Muscle of leg (tissue), 11 donors: ENCODE measurements around the gene PNLIPRP1. TPM values are rescaled to one million over a fixed set of nuclear protein-coding genes. Genes with fewer than 3 reads are reported as not detected.

Source experiments
- DNase-seq: peaks from one replicate; pipeline ENCODE4 v3.0.0; 2013
- H3K27ac ChIP-seq: one replicate; pipeline ENCODE4 v1.5.1; 2013; ENCODE audit warnings: mild to moderate bottlenecking, low read length, control low read depth
- H3K27me3 ChIP-seq: one replicate; pipeline ENCODE4 v1.6.1; 2013; ENCODE audit warnings: low read length; ENCODE audit not compliant: control insufficient read depth, insufficient read depth
- H3K36me3 ChIP-seq: one replicate; pipeline ENCODE4 v1.6.1; 2013; ENCODE audit warnings: low read length; ENCODE audit not compliant: control insufficient read depth, insufficient read depth
- H3K4me1 ChIP-seq: one replicate; pipeline ENCODE4 v1.6.1; 2013; ENCODE audit warnings: low read length; ENCODE audit not compliant: control insufficient read depth, insufficient read depth
- H3K4me3 ChIP-seq: one replicate; pipeline ENCODE4 v1.5.1; 2013; ENCODE audit warnings: low read length, control low read depth
- H3K9me3 ChIP-seq: replicated peaks from 2 replicates; pipeline ENCODE4 v1.6.1; 2013; ENCODE audit warnings: low read depth, low read length; ENCODE audit not compliant: control insufficient read depth
- WGBS: methylation state at CpG from one replicate; pipeline ENCODE4 v1.1.5; 2013; ENCODE audit warnings: missing lambda C conversion rate; ENCODE audit not compliant: insufficient coverage; 5-methylcytosine and 5-hydroxymethylcytosine counted together
- polyA plus RNA-seq, 8 donors: library from polyadenylated mRNA; unstranded; fragments of 120-200 nt; gene quantifications; one replicate each; pipeline versions ENCODE4 v1.2.1 to v1.2.3, GENCODE V29; 2013; ENCODE audit warnings: inconsistent platforms in 1 of 8, low replicate concordance in 1 of 8; ENCODE audit not compliant: insufficient read length in 8 of 8, insufficient read depth in 1 of 8
- total RNA-seq: library from RNA; stranded (reverse); fragments of 120-200 nt; gene quantifications from one replicate; pipeline ENCODE4 v1.2.4, GENCODE V29; 2013

PNLIPRP1 gene
- total and polyA plus RNA-seq, 9 donors = 0.15 to 0.18 TPM; not detected in 7

DNA sequence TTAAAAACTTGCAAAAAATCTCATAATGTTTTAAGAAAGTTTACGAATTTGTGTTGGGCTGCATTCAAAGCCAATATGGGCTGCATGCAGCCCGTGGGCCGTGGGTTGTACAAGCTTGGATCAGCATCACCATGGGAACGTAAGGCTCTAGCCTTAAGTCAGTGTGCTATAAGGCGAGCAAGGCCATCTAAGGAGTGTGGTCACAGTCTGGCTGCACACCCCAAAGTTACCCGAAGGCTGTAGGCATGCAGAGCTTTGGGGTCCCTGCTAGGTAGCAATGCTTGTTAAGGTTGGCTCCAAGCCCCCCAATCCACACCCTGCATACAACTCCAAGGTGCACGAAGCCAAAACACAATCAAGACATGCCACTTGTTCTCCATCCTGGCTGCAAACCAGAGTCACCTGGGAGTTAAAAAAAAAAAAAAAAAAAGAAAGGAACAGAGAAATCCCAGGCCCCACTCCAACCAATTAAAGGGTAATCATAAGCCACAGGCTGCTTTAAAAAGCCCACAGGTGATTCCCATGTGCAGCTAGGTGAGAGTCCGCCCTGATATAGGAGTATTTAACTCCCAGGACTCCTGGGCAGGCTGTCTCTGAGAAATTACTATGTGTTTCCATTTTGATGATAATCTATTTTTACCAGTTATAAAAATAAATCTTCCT, 21.5 kb downstream of the PNLIPRP1 start:
- no peak overlapping the region for H3K27ac ChIP-seq
- peaks cover 8% of the 10 kb centered on the region for H3K4me1 ChIP-seq
- H3K36me3 ChIP-seq = no peaks in the 10 kb centered on the region
- no peak overlapping the region for H3K4me3 ChIP-seq
- DNase-seq = no peak
- WGBS = 84% methylated on average over 6 of the region's 8 CpGs
- no peaks in the 10 kb centered on the region for H3K9me3 ChIP-seq
- peaks cover 19% of the 10 kb centered on the region for H3K27me3 ChIP-seq

GRCh38 chr10:116613471-116613870, 22.7 kb downstream of the PNLIPRP1 start:
- Histone ChIP-seq H3K4me1 (peaks cover 8% of the 10 kb centered on the region), H3K36me3 (no peaks in the 10 kb centered on the region), H3K27me3 (peaks cover 19% of the 10 kb centered on the region), H3K4me3 (no peak overlapping the region), H3K9me3 (no peaks in the 10 kb centered on the region), H3K27ac (no peak overlapping the region)
- DNase-seq = no peak
- 39% methylated on average over 2 of the region's 2 CpGs for WGBS

DNA sequence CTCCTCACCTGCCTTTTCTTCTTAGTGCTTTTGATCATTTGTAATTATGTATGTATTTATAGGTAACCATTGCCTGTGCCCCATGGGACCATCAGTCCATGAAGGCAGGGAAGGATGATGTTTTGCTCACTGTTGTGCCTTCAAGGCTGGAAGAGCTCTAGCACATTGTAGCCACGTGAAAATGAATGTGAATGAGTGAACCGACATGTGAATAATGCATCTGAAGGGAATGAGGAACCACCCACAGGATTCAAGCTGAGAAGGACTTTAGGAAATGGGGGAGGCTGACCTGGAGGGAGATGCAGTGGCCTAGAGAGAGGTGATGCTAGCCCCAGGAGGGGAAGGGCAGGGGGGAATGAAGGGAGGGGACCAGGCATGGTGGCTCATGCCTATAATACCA, 24.0 kb downstream of the PNLIPRP1 start:
- 18% methylated on average over 2 of the region's 2 CpGs for WGBS
- H3K27ac ChIP-seq = no peak overlapping the region
- H3K4me3 ChIP-seq = no peak overlapping the region
- H3K36me3 ChIP-seq = no peaks in the 10 kb centered on the region
- H3K9me3 ChIP-seq = no peaks in the 10 kb centered on the region
- DNase-seq = no peak
- H3K27me3 ChIP-seq = peaks cover 7% of the 10 kb centered on the region
- H3K4me1 ChIP-seq = peaks cover 1% of the 10 kb centered on the region

- no peaks in the 10 kb centered on the region for H3K4me1 ChIP-seq
- WGBS = no CpG with 5 or more reads among the region's 3 CpGs
- DNase-seq = no peak
- H3K27me3 ChIP-seq = peaks cover 4% of the 10 kb centered on the region
- H3K27ac ChIP-seq = no peak overlapping the region
- H3K9me3 ChIP-seq = no peaks in the 10 kb centered on the region
- no peak overlapping the region for H3K4me3 ChIP-seq
- H3K36me3 ChIP-seq = no peaks in the 10 kb centered on the region
These were observed 24.5 kb downstream of the PNLIPRP1 start for GRCh38 chr10:116615199-116615776.

DNA sequence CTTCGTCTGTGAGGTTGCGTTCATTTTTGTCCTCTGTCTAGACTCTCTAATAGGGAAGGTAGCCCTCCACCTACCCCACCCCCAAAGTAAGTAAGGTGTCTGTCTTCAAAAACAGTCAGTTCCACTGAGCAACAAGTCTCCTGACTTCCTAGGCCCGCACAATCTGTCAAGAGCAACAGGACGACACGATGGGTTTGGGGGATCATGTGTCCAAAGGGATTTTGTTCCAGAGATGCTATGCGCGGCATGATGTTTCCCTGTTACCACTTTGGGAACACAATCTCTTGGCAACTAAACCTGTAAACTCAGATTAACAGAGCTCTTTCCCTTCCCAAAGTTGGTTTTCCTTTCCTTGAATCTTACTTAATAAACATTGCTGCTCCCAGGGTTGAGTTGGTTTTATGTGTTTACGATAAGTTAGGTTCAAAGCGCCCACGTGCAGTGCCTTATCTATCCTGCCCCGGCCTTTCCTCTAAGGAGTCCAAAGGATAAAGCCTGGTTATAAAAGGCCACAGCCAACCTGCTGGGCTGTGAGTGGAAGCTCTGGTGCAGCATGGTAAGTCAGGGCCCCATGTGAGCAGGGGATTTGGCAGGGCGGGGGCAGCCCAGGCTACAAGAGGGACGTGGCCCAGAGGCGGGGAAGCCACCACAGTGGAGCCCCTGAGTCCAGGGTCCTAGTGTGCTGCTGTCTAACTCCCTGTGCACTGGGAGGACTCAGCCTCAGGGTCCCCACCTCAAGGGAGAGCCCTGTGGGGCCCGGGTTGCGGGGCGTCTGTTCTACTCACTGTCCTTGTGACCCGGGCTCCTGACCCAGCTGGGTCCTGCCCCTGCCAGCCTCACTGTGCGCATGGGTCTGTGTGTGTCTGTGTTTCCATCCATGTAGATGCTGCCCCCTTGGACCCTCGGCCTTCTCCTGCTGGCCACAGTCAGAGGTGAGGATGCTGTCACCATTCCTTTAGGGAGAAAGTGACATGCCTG, 30.0 kb downstream of the PNLIPRP1 start, which contains the start of gene PNLIPRP2:
TSS of gene PNLIPRP2 (plus strand) at position 531 of the 978 bp plus-strand sequence.
- peak within 1 kb of the TSS; percentile 42 for H3K27ac ChIP-seq

GRCh38 chr10:116621476-116621875, 30.7 kb downstream of the PNLIPRP1 start:
- no peaks in the 10 kb centered on the region for H3K9me3 ChIP-seq
- 76% methylated on average over 4 of the region's 8 CpGs for WGBS
- no peak overlapping the region for H3K4me3 ChIP-seq

More for the DNA sequence above, 30.0 kb downstream of the PNLIPRP1 start, which contains the start of gene PNLIPRP2:
- Histone ChIP-seq H3K27me3 (peaks cover 3% of the 10 kb centered on the region), H3K36me3 (no peaks in the 10 kb centered on the region), H3K4me1 (no peaks in the 10 kb centered on the region), H3K9me3 (no peaks in the 10 kb centered on the region), H3K4me3 (no peak within 1 kb of the TSS)
- peak; percentile 27 for DNase-seq
- 69% methylated on average over 12 of the region's 20 CpGs for WGBS

GRCh38 chr10:116621934-116622655, 31.3 kb downstream of the PNLIPRP1 start:
- WGBS = 77% methylated on average over 11 of the region's 11 CpGs
- no peak for DNase-seq
- Histone ChIP-seq H3K36me3 (no peaks in the 10 kb centered on the region), H3K4me1 (no peaks in the 10 kb centered on the region), H3K27ac (no peak overlapping the region), H3K4me3 (no peak overlapping the region), H3K27me3 (peaks cover 10% of the 10 kb centered on the region), H3K9me3 (no peaks in the 10 kb centered on the region)

More at GRCh38 chr10:116621476-116621875, 30.7 kb downstream of the PNLIPRP1 start:
- H3K27me3 ChIP-seq = peaks cover 6% of the 10 kb centered on the region
- no peaks in the 10 kb centered on the region for H3K36me3 ChIP-seq
- no peak for DNase-seq
- no peaks in the 10 kb centered on the region for H3K4me1 ChIP-seq
- no peak overlapping the region for H3K27ac ChIP-seq

DNA sequence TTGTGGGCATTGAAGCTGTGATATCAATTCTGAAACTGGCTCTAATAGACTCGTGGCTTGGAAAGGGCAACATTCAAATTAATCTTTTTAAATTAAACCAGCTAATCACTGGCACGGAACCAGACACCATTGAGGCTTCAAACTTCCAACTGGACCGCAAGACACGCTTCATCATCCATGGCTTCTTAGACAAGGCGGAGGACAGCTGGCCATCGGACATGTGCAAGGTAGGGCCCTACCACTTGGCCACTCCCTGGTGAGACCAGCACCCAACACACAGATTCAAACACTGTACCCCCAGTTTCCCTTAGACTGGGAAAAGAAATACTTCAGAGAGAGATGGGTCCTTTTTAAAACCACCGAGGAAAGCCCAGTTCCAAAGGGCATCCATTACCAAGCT, 35.1 kb downstream of the PNLIPRP1 start:
- Histone ChIP-seq H3K4me1 (peaks cover 4% of the 10 kb centered on the region), H3K4me3 (no peak overlapping the region), H3K36me3 (no peaks in the 10 kb centered on the region), H3K9me3 (no peaks in the 10 kb centered on the region), H3K27ac (no peak overlapping the region), H3K27me3 (peaks cover 23% of the 10 kb centered on the region)
- WGBS = 74% methylated on average over 6 of the region's 7 CpGs
- DNase-seq = no peak

DNA sequence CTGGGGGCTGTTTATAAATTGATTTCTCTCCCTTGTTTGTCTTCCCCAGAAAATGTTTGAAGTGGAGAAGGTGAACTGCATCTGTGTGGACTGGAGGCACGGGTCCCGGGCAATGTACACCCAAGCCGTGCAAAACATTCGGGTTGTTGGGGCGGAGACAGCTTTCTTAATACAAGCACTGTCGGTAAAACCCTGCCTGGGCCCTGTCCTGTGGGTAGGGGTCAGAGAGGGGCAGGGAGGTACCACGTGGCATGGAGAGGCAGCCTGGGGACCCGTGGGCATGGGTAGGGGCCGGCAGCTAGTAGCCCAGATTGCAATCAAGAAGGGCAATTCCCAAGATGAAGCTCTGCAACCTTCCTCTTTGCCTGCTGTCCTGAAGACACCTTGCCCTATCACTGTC, 36.1 kb downstream of the PNLIPRP1 start:
- no peak for DNase-seq
- Histone ChIP-seq H3K27me3 (peaks cover 23% of the 10 kb centered on the region), H3K36me3 (no peaks in the 10 kb centered on the region), H3K4me1 (peaks cover 4% of the 10 kb centered on the region), H3K27ac (no peak overlapping the region), H3K4me3 (no peak overlapping the region), H3K9me3 (no peaks in the 10 kb centered on the region)
- WGBS = 67% methylated on average over 6 of the region's 9 CpGs
